ENCODE results near the gene PPP4R4.

PPP4R4 gene

DNA sequence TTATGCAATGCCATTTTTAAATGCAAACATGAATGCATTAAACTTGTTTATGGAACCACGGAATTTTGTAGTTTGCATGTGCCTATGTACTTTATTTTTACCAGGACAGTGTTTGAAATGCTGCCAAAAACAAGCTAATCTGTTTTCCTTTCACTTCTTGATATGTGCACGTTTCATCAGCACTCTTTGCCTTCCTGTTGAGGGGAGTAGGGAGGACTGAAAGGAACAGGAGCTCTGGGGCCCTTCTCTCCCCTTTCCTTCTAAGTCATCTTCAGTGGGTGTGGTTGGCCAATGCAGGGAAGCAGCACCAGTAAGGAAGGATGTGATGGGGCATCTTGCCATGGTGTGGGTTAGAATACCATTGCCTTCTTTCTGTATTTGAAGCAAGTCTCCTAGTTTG is 12.1 kb upstream of the PPP4R4 start:
- no peak overlapping the region for H2AFZ ChIP-seq (ENCODE audit: low read depth, low read length)
- no peaks in the 10 kb centered on the region for H3K36me3 ChIP-seq (ENCODE audit: insufficient read depth, low read length)
- ATAC-seq (ENCODE audit: insufficient read depth, low read depth) (0 out of 3 replicates have a peak, but pooled peaks have one; percentile 29), DNase-seq (no peak)
- no peaks in the 10 kb centered on the region for H3K9me3 ChIP-seq (ENCODE audit: insufficient read depth, low read length, severe bottlenecking)
- H3K4me1 ChIP-seq (ENCODE audit: insufficient read depth, low read length): peaks cover 6% of the 10 kb centered on the region; the same call in 1 of the 2 replicates
- no peak overlapping the region for H3K27ac ChIP-seq (ENCODE audit: low read length)
- no peak overlapping the region for H3K4me2 ChIP-seq (ENCODE audit: insufficient read depth, low read length)
- no peak overlapping the region for H3K4me3 ChIP-seq (ENCODE audit: low read depth in 1 of 2, low read length in 2 of 2)
- no peaks in the 10 kb centered on the region for H3K79me2 ChIP-seq (ENCODE audit: insufficient read depth, low read length)
- TF ChIP-seq, protein P1, sequence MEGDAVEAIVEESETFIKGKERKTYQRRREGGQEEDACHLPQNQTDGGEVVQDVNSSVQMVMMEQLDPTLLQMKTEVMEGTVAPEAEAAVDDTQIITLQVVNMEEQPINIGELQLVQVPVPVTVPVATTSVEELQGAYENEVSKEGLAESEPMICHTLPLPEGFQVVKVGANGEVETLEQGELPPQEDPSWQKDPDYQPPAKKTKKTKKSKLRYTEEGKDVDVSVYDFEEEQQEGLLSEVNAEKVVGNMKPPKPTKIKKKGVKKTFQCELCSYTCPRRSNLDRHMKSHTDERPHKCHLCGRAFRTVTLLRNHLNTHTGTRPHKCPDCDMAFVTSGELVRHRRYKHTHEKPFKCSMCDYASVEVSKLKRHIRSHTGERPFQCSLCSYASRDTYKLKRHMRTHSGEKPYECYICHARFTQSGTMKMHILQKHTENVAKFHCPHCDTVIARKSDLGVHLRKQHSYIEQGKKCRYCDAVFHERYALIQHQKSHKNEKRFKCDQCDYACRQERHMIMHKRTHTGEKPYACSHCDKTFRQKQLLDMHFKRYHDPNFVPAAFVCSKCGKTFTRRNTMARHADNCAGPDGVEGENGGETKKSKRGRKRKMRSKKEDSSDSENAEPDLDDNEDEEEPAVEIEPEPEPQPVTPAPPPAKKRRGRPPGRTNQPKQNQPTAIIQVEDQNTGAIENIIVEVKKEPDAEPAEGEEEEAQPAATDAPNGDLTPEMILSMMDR (IDR thresholded peaks at IDR 0.05; ENCODE audit: borderline replicate concordance, extremely low read depth, low read length, poor library complexity, severe bottlenecking): no peak
- TF ChIP-seq EZH2 (IDR thresholded peaks at IDR 0.05; ENCODE audit: borderline replicate concordance, low read depth, low read length, severe bottlenecking): no peak
- H3K27me3 ChIP-seq (ENCODE audit: insufficient read depth, low read length, poor library complexity): peaks cover 15% of the 10 kb centered on the region
- H4K20me1 ChIP-seq (ENCODE audit: insufficient read depth, low read length): no peaks in the 10 kb centered on the region
- no peak overlapping the region for H3K9ac ChIP-seq (ENCODE audit: low read depth, low read length)

DNA sequence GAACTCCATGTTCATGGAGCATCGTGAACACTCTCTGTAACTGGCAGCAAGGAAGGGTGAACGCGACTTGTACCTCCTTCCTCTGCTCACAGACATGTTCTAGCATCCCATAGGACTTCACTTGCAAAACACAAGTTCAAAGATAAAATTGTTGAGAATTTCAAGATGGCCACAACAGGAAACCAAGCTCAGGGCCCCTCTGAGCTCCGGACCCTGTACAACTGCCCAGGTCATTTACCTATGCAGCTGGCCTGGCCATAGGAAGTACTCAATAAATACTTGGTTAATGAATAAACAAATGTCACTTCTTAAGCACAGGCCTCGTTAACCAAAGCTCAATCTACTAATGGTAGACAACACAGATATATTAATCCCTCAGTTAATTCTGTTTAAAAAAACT is 11.7 kb upstream of the PPP4R4 start:
- TF ChIP-seq, protein P1 (IDR thresholded peaks at IDR 0.05; ENCODE audit: borderline replicate concordance, extremely low read depth, low read length, poor library complexity, severe bottlenecking): no peak
- TF ChIP-seq EZH2 (IDR thresholded peaks at IDR 0.05; ENCODE audit: borderline replicate concordance, low read depth, low read length, severe bottlenecking): no peak
- Histone ChIP-seq H3K36me3 (ENCODE audit: insufficient read depth, low read length) (no peaks in the 10 kb centered on the region), H3K9ac (ENCODE audit: low read depth, low read length) (no peak overlapping the region), H4K20me1 (ENCODE audit: insufficient read depth, low read length) (no peaks in the 10 kb centered on the region), H3K79me2 (ENCODE audit: insufficient read depth, low read length) (no peaks in the 10 kb centered on the region), H3K4me2 (ENCODE audit: insufficient read depth, low read length) (no peak overlapping the region), H3K9me3 (ENCODE audit: insufficient read depth, low read length, severe bottlenecking) (no peaks in the 10 kb centered on the region), H3K27ac (ENCODE audit: low read length) (no peak overlapping the region), H2AFZ (ENCODE audit: low read depth, low read length) (no peak overlapping the region), H3K4me3 (ENCODE audit: low read depth in 1 of 2, low read length in 2 of 2) (no peak overlapping the region), H3K27me3 (ENCODE audit: insufficient read depth, low read length, poor library complexity) (peaks cover 15% of the 10 kb centered on the region), H3K4me1 (ENCODE audit: insufficient read depth, low read length) (peaks cover 6% of the 10 kb centered on the region; the same call in 1 of the 2 replicates)
- ATAC-seq (ENCODE audit: insufficient read depth, low read depth): no peak
- no peak for DNase-seq

DNA sequence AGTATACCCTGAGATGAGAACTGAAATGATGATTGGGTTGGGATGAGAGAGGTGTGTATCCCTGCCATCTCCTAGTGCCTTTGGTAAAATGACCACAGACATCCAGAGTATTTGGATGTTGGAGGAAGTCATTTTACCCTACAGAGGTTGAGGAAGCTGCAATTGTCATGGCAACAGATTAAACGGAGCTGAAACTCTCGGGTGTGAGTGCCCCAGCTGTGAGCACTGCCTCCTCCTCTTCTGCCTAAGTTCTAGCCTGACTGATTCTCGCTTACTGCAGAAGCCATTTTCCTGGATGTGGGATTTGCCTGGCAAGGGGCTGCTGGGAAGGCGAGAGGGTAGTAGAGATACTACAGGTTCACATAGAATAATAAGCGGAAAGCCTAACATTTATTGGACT is 10.3 kb upstream of the PPP4R4 start:
- no peak overlapping the region for H3K27ac ChIP-seq (ENCODE audit: low read length)

More for the DNA sequence above, 10.3 kb upstream of the PPP4R4 start:
- Histone ChIP-seq H3K27me3 (ENCODE audit: insufficient read depth, low read length, poor library complexity) (peaks cover 7% of the 10 kb centered on the region), H3K4me2 (ENCODE audit: insufficient read depth, low read length) (no peak overlapping the region), H2AFZ (ENCODE audit: low read depth, low read length) (no peak overlapping the region), H3K36me3 (ENCODE audit: insufficient read depth, low read length) (no peaks in the 10 kb centered on the region), H4K20me1 (ENCODE audit: insufficient read depth, low read length) (no peaks in the 10 kb centered on the region), H3K9me3 (ENCODE audit: insufficient read depth, low read length, severe bottlenecking) (no peaks in the 10 kb centered on the region), H3K4me1 (ENCODE audit: insufficient read depth, low read length) (peaks cover 6% of the 10 kb centered on the region; the same call in 1 of the 2 replicates), H3K4me3 (ENCODE audit: low read depth in 1 of 2, low read length in 2 of 2) (no peak overlapping the region), H3K79me2 (ENCODE audit: insufficient read depth, low read length) (no peaks in the 10 kb centered on the region), H3K9ac (ENCODE audit: low read depth, low read length) (no peak overlapping the region)
- ATAC-seq (ENCODE audit: insufficient read depth, low read depth) (no peak), DNase-seq (no peak)
- TF ChIP-seq, protein P1 (IDR thresholded peaks at IDR 0.05; ENCODE audit: borderline replicate concordance, extremely low read depth, low read length, poor library complexity, severe bottlenecking): no peak
- TF ChIP-seq EZH2 (IDR thresholded peaks at IDR 0.05; ENCODE audit: borderline replicate concordance, low read depth, low read length, severe bottlenecking): no peak

All from DND-41 (cell line).